Activated CD4-positive, alpha-beta T cell treated with anti-CD3 and anti-CD28 coated beads, Interleukin-2, amount 10 ng/mL, durations not matched to agents 7 days and 5 days (primary cell): ENCODE measurements around the gene SLC38A10. TPM values are rescaled to one million over a fixed set of nuclear protein-coding genes. Genes with fewer than 3 reads are reported as not detected.
"Not testable (repeated sequence)": the region's sequence is repeated elsewhere in the genome, so short reads cannot be mapped to it uniquely, and the experiment has no call there.

Source experiments
- CTCF ChIA-PET: fragments of 350-600 bp; sonication (Branson Sonifier 250); formaldehyde crosslinking; loops from one replicate; lab custom pipeline; 2021; ENCODE audit warnings: antibody characterized with exemption; lab: Charles Lee
- POLR2A ChIA-PET: fragments of 350-600 bp; sonication (Branson Sonifier 250); formaldehyde crosslinking; loops from one replicate; lab custom pipeline; 2021; ENCODE audit warnings: antibody characterized with exemption; lab: Charles Lee
- DNase-seq: peaks from one replicate; pipeline ENCODE4 v3.0.0-alpha.2; 2020
- H3K27ac Mint-ChIP-seq: one replicate; pipeline ENCODE4 v1.8.0; 2021; ENCODE audit warnings: mild to moderate bottlenecking, moderate library complexity, mixed read lengths
- H3K27me3 Mint-ChIP-seq: one replicate; pipeline ENCODE4 v1.8.0; 2021; ENCODE audit warnings: mixed read lengths
- H3K36me3 Mint-ChIP-seq: one replicate; pipeline ENCODE4 v1.8.0; 2021; ENCODE audit warnings: low read depth, mixed read lengths
- H3K4me1 Mint-ChIP-seq: one replicate; pipeline ENCODE4 v1.8.0; 2021; ENCODE audit warnings: mixed read lengths
- H3K4me3 Mint-ChIP-seq: one replicate; pipeline ENCODE4 v1.8.0; 2021; ENCODE audit warnings: mild to moderate bottlenecking, moderate library complexity, mixed read lengths
- H3K9me3 Mint-ChIP-seq: one replicate; pipeline ENCODE4 v1.8.0; 2021; ENCODE audit warnings: mixed read lengths
- total RNA-seq, 2 experiments: library from RNA; stranded (reverse); gene quantifications; one replicate each; pipeline ENCODE4 v1.2.3, GENCODE V29; 2021

The SLC38A10 gene
- total RNA-seq, 2 experiments from 2014 or later = 94.4 to 109 TPM

DNA sequence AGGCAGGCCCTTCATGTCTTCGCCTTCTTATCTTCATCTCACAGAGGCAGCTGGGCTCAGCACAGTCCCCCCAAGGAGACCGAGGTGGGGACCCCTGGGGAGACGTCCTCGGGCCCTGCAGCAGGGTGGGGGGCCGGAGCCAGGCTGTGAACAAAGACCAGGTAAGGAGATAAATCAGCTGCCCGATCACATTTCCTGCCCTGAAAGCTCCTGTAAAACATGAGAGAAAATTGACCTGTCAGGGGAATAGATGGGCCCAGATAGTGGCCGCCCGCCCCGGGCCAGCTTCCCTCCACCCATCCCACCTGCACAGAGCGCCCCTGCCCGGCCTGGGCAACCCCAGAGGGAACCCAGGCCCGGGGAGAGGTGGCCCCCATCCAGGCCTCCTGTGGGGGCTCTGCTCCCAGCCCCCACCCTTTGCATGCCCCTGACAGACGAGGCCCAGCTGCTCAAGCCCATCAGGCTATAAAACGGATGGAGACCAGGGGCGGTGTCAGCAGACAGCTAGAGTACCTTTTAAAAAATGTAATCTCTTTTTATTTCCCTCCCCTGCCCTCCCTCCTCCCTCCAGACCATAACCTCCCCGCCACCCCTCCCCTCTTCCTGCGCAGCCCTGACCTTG lies 18.8 kb upstream of the SLC38A10 start:
- POLR2A ChIA-PET = no interaction called here
- Mint-ChIP-seq H3K9me3 (no peaks in the 10 kb centered on the region), H3K36me3 (no peaks in the 10 kb centered on the region), H3K4me3 (no peak overlapping the region), H3K27ac (no peak overlapping the region), H3K4me1 (peaks cover 4% of the 10 kb centered on the region), H3K27me3 (peaks cover 2% of the 10 kb centered on the region)
- CTCF ChIA-PET = interaction anchor here (1.3 kb wide), 1 partner anchor 15 kb away, joined by 3 read pairs; no protein-coding TSS in a partner anchor
- no peak for DNase-seq

DNA sequence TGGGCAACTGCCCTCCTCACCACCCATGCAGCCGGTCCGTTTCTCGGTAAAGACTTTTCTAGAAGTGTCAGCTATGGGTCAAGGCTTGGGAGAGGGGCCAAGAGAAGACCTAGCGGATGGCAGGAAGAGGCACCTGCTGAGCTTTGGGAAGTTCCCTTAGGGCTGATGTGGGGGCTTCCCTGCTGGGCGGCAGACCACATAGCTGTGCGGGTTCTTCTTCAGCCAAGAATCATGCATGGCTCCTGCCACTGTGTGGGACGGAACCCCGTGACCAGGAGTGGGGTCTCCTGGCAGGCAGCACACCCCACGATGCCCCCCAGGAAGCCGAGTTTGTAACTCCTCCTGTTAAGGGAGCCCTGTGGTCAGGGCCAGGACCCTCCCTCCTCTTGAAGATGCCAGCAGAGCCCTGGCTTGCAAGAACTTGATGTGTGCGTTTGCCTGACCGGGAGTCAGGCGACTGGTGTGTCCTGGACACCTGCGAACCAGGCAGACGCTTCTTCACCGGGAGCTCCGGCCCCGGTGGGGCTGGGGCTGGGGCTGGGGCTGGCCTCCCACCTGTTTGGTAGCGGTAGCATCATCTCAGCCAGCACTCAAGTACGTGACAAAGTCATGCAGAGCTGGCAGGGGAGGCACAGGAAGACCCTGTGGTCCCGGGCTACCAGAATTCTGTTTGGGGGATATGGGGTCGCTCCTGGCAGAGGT lies 17.7 kb upstream of the SLC38A10 start:
- Mint-ChIP-seq H3K27ac (no peak overlapping the region), H3K36me3 (no peaks in the 10 kb centered on the region), H3K4me3 (no peak overlapping the region), H3K9me3 (no peaks in the 10 kb centered on the region), H3K4me1 (peaks cover 4% of the 10 kb centered on the region), H3K27me3 (peaks cover 2% of the 10 kb centered on the region)
- POLR2A ChIA-PET = no interaction called here
- CTCF ChIA-PET = no interaction called here
- DNase-seq = no peak

DNA sequence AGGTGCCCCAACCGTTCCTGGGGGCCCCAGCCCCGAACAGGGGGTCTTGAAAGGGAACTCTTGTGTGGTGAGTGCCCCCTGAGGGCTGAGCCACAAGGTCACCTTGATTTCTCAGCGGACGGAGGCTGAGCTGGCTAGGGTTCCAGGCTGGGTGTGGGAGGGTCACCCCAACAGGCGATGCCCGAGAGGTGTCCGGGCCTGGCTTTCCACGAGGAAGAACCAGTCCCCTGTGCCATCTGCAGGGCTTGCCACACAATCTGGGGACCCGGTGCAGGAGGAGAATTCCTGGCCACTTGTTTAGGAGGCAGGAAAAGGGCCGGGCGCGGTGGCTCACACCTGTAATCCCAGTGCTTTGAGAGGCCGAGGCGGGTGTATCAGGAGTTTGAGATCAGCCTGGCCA lies 16.8 kb upstream of the SLC38A10 start:
- Mint-ChIP-seq H3K27me3 (peaks cover 2% of the 10 kb centered on the region), H3K9me3 (no peaks in the 10 kb centered on the region), H3K4me3 (no peak overlapping the region), H3K27ac (no peak overlapping the region), H3K4me1 (peaks cover 4% of the 10 kb centered on the region), H3K36me3 (no peaks in the 10 kb centered on the region)
- no peak for DNase-seq
- CTCF ChIA-PET = no interaction called here
- POLR2A ChIA-PET = no interaction called here

DNA sequence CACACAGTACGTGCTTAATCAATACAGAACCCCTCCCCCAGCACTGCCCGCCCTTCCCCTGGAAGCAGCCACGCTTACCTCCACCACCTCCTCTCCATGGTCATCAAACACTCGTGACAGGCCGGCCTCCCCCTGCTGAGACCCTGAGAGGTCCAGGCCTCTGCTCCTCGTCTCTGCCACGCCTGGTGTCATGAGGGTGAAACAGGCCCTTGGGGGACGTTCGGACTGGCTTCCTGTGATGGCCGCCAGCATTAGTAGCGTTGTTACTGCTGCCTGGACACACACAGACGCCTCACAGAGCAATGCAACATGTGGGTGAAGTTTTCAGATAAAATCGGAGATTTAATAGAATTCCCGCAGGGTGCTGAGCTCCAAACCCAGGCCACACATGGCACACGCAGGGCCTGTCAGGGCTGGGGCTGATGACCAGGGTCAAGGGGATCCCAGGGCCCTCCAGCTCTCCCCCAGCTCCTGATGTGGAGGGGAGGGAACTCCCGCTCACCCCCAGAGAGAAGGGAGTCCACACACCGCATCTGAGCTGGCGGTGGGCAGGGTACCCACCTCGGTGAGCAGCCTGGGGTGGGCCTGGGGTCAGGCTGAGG lies 15.9 kb upstream of the SLC38A10 start:
- H3K27me3 Mint-ChIP-seq = peaks cover 2% of the 10 kb centered on the region
- H3K4me3 Mint-ChIP-seq = no peak overlapping the region
- POLR2A ChIA-PET = no interaction called here
- no peaks in the 10 kb centered on the region for H3K9me3 Mint-ChIP-seq
- DNase-seq = no peak
- H3K4me1 Mint-ChIP-seq = peaks cover 4% of the 10 kb centered on the region
- H3K36me3 Mint-ChIP-seq = no peaks in the 10 kb centered on the region
- H3K27ac Mint-ChIP-seq = no peak overlapping the region
- CTCF ChIA-PET = interaction anchor here (1.6 kb wide), 2 partner anchors 10 to 19 kb away, joined by 3 to 5 read pairs; no protein-coding TSS in a partner anchor

DNA sequence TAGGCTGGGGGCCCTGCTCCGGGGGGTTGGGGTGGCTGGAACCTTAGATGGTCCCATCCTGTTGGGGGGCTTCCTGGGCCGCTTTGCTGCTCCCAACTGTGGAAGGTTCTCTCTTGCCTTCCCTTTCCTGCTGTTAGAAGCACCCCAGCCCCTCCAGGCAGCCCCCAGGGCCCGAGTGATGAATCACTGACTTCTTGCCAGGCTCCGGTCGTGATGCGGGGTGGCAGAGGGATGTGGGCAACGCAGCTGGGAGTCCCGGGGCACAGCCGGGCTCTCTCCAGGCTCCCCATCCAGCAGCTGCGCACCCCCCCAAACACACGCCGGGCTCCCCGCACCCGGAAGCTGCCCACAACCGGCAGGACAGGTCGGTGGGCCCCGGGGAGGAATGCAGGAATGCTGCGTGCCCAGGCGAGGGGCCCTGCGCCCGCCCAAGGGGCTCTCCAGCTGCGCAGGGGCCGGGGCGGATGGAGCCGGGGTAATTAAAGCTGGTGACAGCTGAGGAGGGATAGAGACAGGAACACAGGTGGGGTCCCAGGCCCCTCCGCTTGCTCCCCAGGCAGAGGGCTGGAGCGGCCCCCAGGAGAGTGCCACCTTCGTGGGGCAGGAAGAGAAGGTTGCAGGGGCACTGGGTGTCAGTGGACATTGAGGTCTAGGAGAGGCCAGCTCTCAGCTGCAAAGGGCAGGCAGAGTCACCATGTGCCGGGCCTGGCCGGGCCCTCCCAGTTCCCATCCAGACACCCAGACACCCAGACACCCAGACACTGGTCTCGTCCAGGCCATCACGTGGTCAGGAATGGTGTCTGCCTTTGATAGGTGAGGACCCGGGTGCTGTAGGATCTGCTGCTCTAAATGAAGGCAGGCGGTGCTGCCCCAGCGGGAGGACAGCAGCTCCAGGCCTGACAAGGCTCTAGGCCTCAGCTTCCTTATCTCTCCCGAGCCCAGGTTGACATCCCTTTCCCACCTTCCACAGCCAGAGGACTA lies 15.0 kb upstream of the SLC38A10 start:
- Mint-ChIP-seq H3K27me3 (peaks cover 2% of the 10 kb centered on the region), H3K4me3 (no peak overlapping the region), H3K9me3 (no peaks in the 10 kb centered on the region), H3K27ac (no peak overlapping the region), H3K36me3 (no peaks in the 10 kb centered on the region), H3K4me1 (peaks cover 4% of the 10 kb centered on the region)
- CTCF ChIA-PET = interaction anchor here (1.0 to 2.8 kb wide), 4 partner anchors 9 to 120 kb away, joined by 3 to 10 read pairs (median 4); no protein-coding TSS in a partner anchor
- DNase-seq = no peak
- POLR2A ChIA-PET = no interaction called here

DNA sequence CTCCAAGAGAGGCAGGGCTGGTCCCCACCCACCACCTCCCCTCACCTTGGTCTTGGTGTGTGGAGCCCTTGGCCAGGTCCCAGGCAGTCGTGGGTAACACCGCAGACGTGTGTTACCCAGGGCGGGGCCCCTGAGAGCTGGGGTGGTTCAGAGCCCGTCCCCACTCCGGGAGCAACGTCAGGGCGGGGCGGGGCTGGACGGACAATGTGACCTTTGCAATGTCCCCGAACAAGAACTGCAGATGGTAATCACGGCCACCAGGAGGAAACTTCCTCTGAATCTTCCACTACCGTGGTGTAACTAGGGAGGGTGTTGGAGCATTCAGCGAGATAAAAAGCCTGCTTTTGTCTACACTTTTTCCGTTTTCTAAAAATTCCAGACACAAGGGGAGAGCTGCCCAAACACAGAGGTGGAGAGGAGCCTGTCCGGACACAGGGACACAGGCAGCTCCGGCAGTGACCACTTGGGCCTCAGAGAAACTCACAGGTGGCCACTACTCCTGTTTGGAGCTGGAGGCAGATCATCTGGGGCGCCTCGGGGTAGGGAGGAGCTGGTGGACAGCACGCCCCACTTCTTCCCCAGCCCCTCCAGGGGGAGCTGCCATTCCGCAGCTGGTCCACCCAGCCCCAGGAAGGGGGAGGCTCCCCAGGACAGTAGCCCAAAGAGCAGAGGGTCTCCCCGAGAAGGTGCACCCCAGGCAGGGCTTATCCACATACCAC lies 14.2 kb upstream of the SLC38A10 start:
- Mint-ChIP-seq H3K9me3 (no peaks in the 10 kb centered on the region), H3K4me1 (peaks cover 4% of the 10 kb centered on the region), H3K27me3 (peaks cover 2% of the 10 kb centered on the region), H3K4me3 (no peak overlapping the region), H3K36me3 (no peaks in the 10 kb centered on the region), H3K27ac (no peak overlapping the region)
- POLR2A ChIA-PET = no interaction called here
- CTCF ChIA-PET = interaction anchor here (0.7 to 2.8 kb wide), 5 partner anchors 8 to 121 kb away, joined by 3 to 10 read pairs (median 3); partner anchors contain the start of gene CEP131
- peak; percentile 34 for DNase-seq

DNA sequence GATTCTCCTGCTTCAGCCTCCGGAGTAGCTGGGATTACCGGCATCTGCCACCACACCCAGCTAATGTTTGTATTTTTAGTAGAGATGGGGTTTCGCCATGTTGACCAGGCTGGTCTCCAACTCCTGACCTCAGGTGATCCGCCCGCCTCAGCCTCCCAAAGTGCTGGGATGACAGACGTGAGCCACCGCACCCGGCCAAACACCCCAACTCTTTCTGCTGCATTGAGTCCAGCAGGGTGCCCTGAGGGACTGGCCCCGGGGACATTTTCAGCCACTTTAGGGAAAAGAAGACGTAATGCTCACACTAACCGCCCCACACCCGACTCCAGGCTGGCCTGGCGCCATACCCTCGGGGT lies 13.7 kb upstream of the SLC38A10 start:
- H3K27ac Mint-ChIP-seq, H3K36me3 Mint-ChIP-seq, POLR2A ChIA-PET, DNase-seq, H3K4me3 Mint-ChIP-seq, H3K27me3 Mint-ChIP-seq, H3K9me3 Mint-ChIP-seq, H3K4me1 Mint-ChIP-seq: not testable (repeated sequence)
- CTCF ChIA-PET = interaction anchor here (0.6 to 2.8 kb wide), 3 partner anchors 14 to 143 kb away, joined by 3 to 10 read pairs (median 3); partner anchors contain the start of genes CEP131 and PVALEF

DNA sequence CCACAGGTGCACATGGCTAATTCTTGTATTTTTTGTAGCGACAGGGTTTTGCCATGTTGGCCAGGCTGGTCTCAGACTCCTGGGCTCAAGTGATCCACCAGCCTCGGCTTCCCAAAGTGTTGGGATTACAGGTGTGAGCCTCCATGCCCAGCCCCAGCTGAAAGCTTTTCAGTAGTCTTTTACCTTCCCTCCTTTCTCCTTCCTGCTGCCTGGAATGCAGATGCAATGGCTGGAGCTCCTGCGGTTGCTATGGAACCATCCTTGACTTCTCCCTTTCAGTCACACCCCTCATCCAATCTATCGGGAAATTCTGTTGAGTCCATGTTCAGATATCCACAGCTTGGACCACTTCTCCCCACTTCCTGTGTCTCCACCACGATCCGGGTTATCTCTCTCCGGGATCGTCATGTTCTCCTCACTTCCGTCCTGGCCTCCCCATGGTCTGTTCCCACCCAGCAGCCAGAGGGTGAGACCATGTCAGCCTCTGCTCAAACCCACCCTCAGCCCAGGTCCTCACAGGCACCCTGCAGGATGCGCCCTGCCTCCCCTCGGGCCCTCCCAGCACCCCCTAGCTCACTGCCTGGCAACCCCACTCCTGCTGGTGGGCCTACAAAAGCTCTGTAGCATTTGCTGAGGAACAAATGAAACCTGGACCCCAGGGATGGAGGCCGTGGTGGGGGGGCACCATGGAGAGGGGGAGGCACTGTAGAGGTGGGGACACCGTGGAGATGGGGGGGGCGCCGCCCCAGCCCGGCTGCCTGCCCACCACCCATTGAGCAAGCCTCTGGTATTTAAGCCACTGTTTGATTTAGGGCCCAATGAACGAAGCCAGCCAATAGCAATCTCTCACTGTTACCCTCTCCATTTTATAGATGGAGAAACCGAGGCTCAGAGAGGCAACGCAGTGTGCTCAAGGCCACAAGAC lies 12.8 kb upstream of the SLC38A10 start:
- POLR2A ChIA-PET = no interaction called here
- no peaks in the 10 kb centered on the region for H3K36me3 Mint-ChIP-seq
- H3K9me3 Mint-ChIP-seq = no peaks in the 10 kb centered on the region
- no peak overlapping the region for H3K4me3 Mint-ChIP-seq
- DNase-seq = no peak
- H3K4me1 Mint-ChIP-seq = peaks cover 4% of the 10 kb centered on the region
- H3K27me3 Mint-ChIP-seq = peaks cover 2% of the 10 kb centered on the region
- H3K27ac Mint-ChIP-seq = peak overlapping the region; percentile 27
- CTCF ChIA-PET = interaction anchor here (0.6 to 2.8 kb wide), 4 partner anchors 14 to 142 kb away, joined by 3 to 10 read pairs (median 3); partner anchors contain the start of gene PVALEF

DNA sequence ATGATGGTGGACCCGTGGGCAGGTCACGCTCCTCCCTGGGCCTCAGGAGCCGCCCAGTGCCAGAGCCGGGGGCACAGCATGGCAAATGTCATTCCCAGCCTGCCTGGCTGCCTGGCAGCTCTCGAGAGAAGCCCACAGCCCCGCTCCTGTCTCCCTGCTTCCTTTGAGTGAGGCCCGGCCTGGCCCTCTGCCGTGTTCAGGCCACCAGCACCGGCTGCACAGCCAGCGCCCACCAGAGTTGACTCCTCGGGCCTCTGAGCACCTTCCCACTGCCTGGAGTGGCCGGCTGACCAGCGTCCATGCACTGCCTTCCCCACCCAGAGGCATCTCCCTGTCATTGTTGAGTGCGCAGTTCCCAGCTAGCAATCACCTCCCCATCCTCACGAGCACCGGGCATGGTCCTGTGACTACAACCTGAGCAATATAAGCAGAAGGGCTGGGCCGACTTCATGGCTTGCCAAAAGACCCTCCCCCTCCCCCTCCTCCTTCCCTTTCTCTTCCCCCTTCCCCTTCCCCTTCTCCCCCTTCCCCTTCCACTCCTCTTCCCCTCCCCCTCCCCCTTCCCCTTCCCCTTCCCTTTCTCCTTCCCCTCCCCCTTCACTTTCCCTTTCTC lies 11.9 kb upstream of the SLC38A10 start:
- POLR2A ChIA-PET = no interaction called here

DNA sequence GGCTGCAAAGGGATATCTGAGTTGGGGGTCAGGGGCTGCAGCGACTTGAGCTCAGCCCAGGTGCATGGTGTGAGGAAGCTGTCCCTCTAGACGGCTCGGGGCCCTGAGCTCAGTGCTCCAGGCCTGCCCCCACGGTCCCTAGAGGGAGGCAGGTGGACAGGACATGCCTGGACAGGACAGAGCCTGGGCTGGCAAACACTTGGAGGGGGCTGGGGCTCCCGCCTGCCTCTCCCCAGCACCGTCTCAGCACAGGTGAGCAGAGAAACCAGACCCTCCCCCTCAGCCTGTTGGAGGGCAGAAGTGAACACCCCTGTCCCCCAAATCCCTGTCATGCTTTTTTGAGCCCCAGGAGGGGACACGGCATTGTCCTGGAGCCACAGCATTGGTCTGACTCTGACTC lies 11.4 kb upstream of the SLC38A10 start:
- no peaks in the 10 kb centered on the region for H3K36me3 Mint-ChIP-seq
- peaks cover 2% of the 10 kb centered on the region for H3K27me3 Mint-ChIP-seq
- no peak overlapping the region for H3K27ac Mint-ChIP-seq
- CTCF ChIA-PET = interaction anchor here (0.9 to 2.2 kb wide), 3 partner anchors 11 to 178 kb away, joined by 3 to 8 read pairs (median 4); partner anchors contain the start of gene SLC38A10
- POLR2A ChIA-PET = no interaction called here
- no peak overlapping the region for H3K4me3 Mint-ChIP-seq
- peaks cover 4% of the 10 kb centered on the region for H3K4me1 Mint-ChIP-seq
- no peaks in the 10 kb centered on the region for H3K9me3 Mint-ChIP-seq
- no peak for DNase-seq

More for the DNA sequence above, 11.9 kb upstream of the SLC38A10 start:
- Mint-ChIP-seq H3K36me3 (no peaks in the 10 kb centered on the region), H3K4me3 (no peak overlapping the region), H3K27me3 (peaks cover 2% of the 10 kb centered on the region), H3K27ac (no peak overlapping the region), H3K9me3 (no peaks in the 10 kb centered on the region), H3K4me1 (peaks cover 4% of the 10 kb centered on the region)
- CTCF ChIA-PET = interaction anchor here (0.9 to 2.2 kb wide), 3 partner anchors 11 to 178 kb away, joined by 3 to 8 read pairs (median 4); partner anchors contain the start of gene SLC38A10
- DNase-seq = no peak
